ENCODE data around the gene SMYD3.

- no peak for TF ChIP-seq CTCF (IDR thresholded peaks at IDR 0.05)
- no peak for TF ChIP-seq POLR2A (IDR thresholded peaks at IDR 0.05)
These were observed 437.5 kb downstream of the SMYD3 start for GRCh38 chr1:246069581-246069980.
